Pancreas (tissue), 10 donors: Measurements from ENCODE around the gene RNF5. TPM values are rescaled to one million over a fixed set of nuclear protein-coding genes. Genes with fewer than 3 reads are reported as not detected.

Experiments used
- ATAC-seq, 4 donors: fragments of 200-7000 bp; cut with Tn5 transposase; one replicate each; pipeline versions ENCODE4 v1.8.0 to v1.9.1; 2020; ENCODE audit warnings: mild to moderate bottlenecking in 4 of 4, moderate library complexity in 4 of 4
- DNase-seq, 6 donors: peaks; one replicate each; pipeline ENCODE4 v3.0.0-alpha.2; 2020
- FAIRE-seq: peaks from 2 replicates; lab custom pipeline; 2012; peaks lifted over from hg19 to GRCh38; lab: Jason Lieb, UNC
- H3K27ac ChIP-seq, 4 donors: fragments of 200-600 bp; sonication (generic); 1 replicate in 3 of 4; 2 replicates in 1 of 4; pipeline versions ENCODE4 v1.5.0 to v1.8.0; 2020
- H3K27me3 ChIP-seq, 4 donors: fragments of 200-600 bp; one replicate each; pipeline ENCODE4 v1.8.0; 2021
- H3K36me3 ChIP-seq, 3 donors: fragments of 200-600 bp; sonication (generic) in 1 of 3; one replicate each; pipeline versions ENCODE4 v1.5.0 to v1.8.0; 2020 to 2021
- H3K4me1 ChIP-seq, 3 donors: fragments of 200-600 bp; one replicate each; pipeline ENCODE4 v1.8.0; 2021
- H3K4me3 ChIP-seq, 4 donors: fragments of 200-600 bp; sonication (generic) in 2 of 4; one replicate each; pipeline versions ENCODE4 v1.5.0 to v1.8.0; 2020 to 2021
- H3K9me3 ChIP-seq, 4 donors: fragments of 200-600 bp; one replicate each; pipeline ENCODE4 v1.8.0; 2021
- CTCF ChIP-seq, 4 donors: fragments of 200-600 bp; sonication (generic) in 3 of 4; IDR thresholded peaks; one replicate each; pipeline versions ENCODE4 v1.5.0 to v1.8.0; 2021; ENCODE audit warnings: antibody characterized with exemption in 4 of 4
- WGBS, 2 donors: extraction: QIAGEN DNeasy Blood & Tissue Kit; methylation state at CpG; one replicate each; pipeline ENCODE4 v1.1.7; 2013; 5-methylcytosine and 5-hydroxymethylcytosine counted together
- intact Hi-C, 3 donors: fragments of 100-400 bp; cut with DNase I; formaldehyde crosslinking; loops; one replicate each; pipeline versions ENCODE4 v1.11.1 to v1.14.2; 2022
- polyA plus RNA-seq, 2 donors: library from polyadenylated mRNA; stranded (reverse); fragments of 200-250 nt; gene quantifications; one replicate each; pipeline ENCODE4 v1.2.3, GENCODE V29; 2013
- total RNA-seq, 6 donors: library from RNA; stranded (reverse); fragmentation: NEBNext Ultra II Directional in 4 of 6; extraction: Animal tissue kit (Norgen Biotek cat#: 25700) in 4 of 6; gene quantifications; one replicate each; pipeline versions ENCODE4 v1.2.1 to v1.2.4, GENCODE V29; 2021 to 2023
- donor health status: healthy with polysubstance abuse.
- donor health status: DM: no; HTN: no; CAD: no; lungs with moderate emphysema.
- donor health status: DM: no; HTN: no; CAD: no.
- donor health status: control.
- donor health status: control.
- donor health status: Bipolar disorder and iron deficiency.
- donor health status: DM: yes; HTN: yes; CAD: no.
- donor health status: DM: no; HTN: no; CAD: no.
- donor health status: DM: no; HTN: no; CAD: no.
- donor health status: DM: yes; HTN: yes; CAD: no.

Gene RNF5
- total and polyA plus RNA-seq, 8 donors, result 16.1 to 41.4 (median 25.8) TPM

GRCh38 chr6:32152769-32153563, 25.2 kb upstream of the RNF5 start:
- WGBS, 2 donors, result 49% methylated on average over 35 of the region's 35 CpGs
- no peak for DNase-seq
- H3K36me3 ChIP-seq, result peaks cover 0 to under 1% (median 0%) of the 10 kb centered on the region in 3 donors
- peak in 2 of 4 donors; percentile 1 to 13 for ATAC-seq
- FAIRE-seq, result no peak
- no peaks in the 10 kb centered on the region for H3K27me3 ChIP-seq
- peak overlapping the region; percentile 59 to 79 (median 66) for H3K4me3 ChIP-seq
- peaks cover 0 to 5% (median 4%) of the 10 kb centered on the region in 3 donors for H3K4me1 ChIP-seq
- intact Hi-C loops, result no loop called here
- H3K9me3 ChIP-seq, result no peaks in the 10 kb centered on the region
- peak overlapping the region; percentile 62 to 76 (median 72) for H3K27ac ChIP-seq
- TF ChIP-seq CTCF (IDR thresholded peaks at IDR 0.05), result no peak

GRCh38 chr6:32153564-32154513, 24.4 kb upstream of the RNF5 start, which contains the start of gene PPT2:
PPT2 (plus strand) TSS chr6:32154141; CDS start chr6:32154595, 454 bp downstream.
- 2% methylated on average over 52 of the region's 52 CpGs for WGBS, 2 donors
- Histone ChIP-seq H3K27ac (peak within 1 kb of the TSS; percentile 62 to 76 (median 72)), H3K4me3 (peak within 1 kb of the TSS; percentile 59 to 79 (median 66)), H3K36me3 (peaks cover 0 to 4% (median 0%) of the 10 kb centered on the region in 3 donors), H3K27me3 (no peaks in the 10 kb centered on the region), H3K4me1 (peaks cover 0 to 5% (median 4%) of the 10 kb centered on the region in 3 donors), H3K9me3 (no peaks in the 10 kb centered on the region)
- DNase-seq, result peak; percentile 70 to 85 (median 75)
- no peak for FAIRE-seq
- intact Hi-C loops, result no loop called here
- no peak for TF ChIP-seq CTCF (IDR thresholded peaks at IDR 0.05)
- ATAC-seq, result peak; percentile 80 to 86 (median 84)

GRCh38 chr6:32154514-32155161, 23.6 kb upstream of the RNF5 start:
- Histone ChIP-seq H3K9me3 (no peaks in the 10 kb centered on the region), H3K27me3 (no peaks in the 10 kb centered on the region), H3K4me1 (peaks cover 0 to 5% (median 4%) of the 10 kb centered on the region in 3 donors), H3K4me3 (peak overlapping the region; percentile 59 to 79 (median 66)), H3K27ac (peak overlapping the region; percentile 62 to 76 (median 72)), H3K36me3 (peaks cover 0 to 4% (median 0%) of the 10 kb centered on the region in 3 donors)
- FAIRE-seq (no peak), DNase-seq (peak; percentile 68 to 88 (median 75)), ATAC-seq (peak; percentile 84 to 92 (median 90))
- intact Hi-C loops, result no loop called here
- peak; percentile 9 to 47 (median 32) for TF ChIP-seq CTCF (IDR thresholded peaks at IDR 0.05)
- whole genome bisulfite sequencing, 2 donors, result 3 to 5% methylated on average over 28 to 34 of the region's 34 CpGs

GRCh38 chr6:32156891-32157290, 21.3 kb upstream of the RNF5 start:
- no peak for FAIRE-seq
- DNase-seq, result no peak

More at GRCh38 chr6:32156891-32157290, 21.3 kb upstream of the RNF5 start:
- no peak for TF ChIP-seq CTCF (IDR thresholded peaks at IDR 0.05)
- intact Hi-C loops, result no loop called here
- ATAC-seq, result no peak
- Histone ChIP-seq H3K4me3 (no peak overlapping the region), H3K9me3 (no peaks in the 10 kb centered on the region), H3K36me3 (peaks cover 0 to 4% (median 0%) of the 10 kb centered on the region in 3 donors), H3K27me3 (no peaks in the 10 kb centered on the region), H3K4me1 (peaks cover 0 to 5% (median 4%) of the 10 kb centered on the region in 3 donors), H3K27ac (no peak overlapping the region)
- WGBS, 2 donors, result 89 to 91% methylated on average over 9 of the region's 9 CpGs
